ENCODE measurements around the gene ATP1B3.

GRCh38 chr3:141921316-141921715 lies 44.9 kb downstream of the ATP1B3 start:
- TF ChIP-seq, protein P1, sequence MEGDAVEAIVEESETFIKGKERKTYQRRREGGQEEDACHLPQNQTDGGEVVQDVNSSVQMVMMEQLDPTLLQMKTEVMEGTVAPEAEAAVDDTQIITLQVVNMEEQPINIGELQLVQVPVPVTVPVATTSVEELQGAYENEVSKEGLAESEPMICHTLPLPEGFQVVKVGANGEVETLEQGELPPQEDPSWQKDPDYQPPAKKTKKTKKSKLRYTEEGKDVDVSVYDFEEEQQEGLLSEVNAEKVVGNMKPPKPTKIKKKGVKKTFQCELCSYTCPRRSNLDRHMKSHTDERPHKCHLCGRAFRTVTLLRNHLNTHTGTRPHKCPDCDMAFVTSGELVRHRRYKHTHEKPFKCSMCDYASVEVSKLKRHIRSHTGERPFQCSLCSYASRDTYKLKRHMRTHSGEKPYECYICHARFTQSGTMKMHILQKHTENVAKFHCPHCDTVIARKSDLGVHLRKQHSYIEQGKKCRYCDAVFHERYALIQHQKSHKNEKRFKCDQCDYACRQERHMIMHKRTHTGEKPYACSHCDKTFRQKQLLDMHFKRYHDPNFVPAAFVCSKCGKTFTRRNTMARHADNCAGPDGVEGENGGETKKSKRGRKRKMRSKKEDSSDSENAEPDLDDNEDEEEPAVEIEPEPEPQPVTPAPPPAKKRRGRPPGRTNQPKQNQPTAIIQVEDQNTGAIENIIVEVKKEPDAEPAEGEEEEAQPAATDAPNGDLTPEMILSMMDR (IDR thresholded peaks at IDR 0.05; ENCODE audit: insufficient read depth, low read depth, low read length): no peak
- TF ChIP-seq EZH2 (IDR thresholded peaks at IDR 0.05; ENCODE audit: insufficient read depth, low read length): no peak
